Effector memory CD4-positive, alpha-beta T cell (primary cell): ENCODE data around the gene SLC17A4.

Experiments used
- DNase-seq, 3 donors: peaks; one replicate each; pipeline ENCODE4 v3.0.0-alpha.2; 2020
- H3K27ac ChIP-seq: 2 replicates; pipeline ENCODE4 v1.7.0; 2013; ENCODE audit warnings: mild to moderate bottlenecking, low read length, moderate library complexity; ENCODE audit not compliant: insufficient read depth, poor library complexity, severe bottlenecking
- H3K27me3 ChIP-seq: replicated peaks from 2 replicates; pipeline ENCODE4 v1.7.0; 2013; ENCODE audit warnings: mild to moderate bottlenecking, low read length; ENCODE audit not compliant: insufficient read depth, control insufficient read depth, poor library complexity, severe bottlenecking
- H3K36me3 ChIP-seq: 2 replicates; pipeline ENCODE4 v1.7.0; 2013; ENCODE audit warnings: mild to moderate bottlenecking, low read length, moderate library complexity; ENCODE audit not compliant: control insufficient read depth, insufficient read depth
- H3K4me1 ChIP-seq: 2 replicates; pipeline ENCODE4 v1.7.0; 2013; ENCODE audit warnings: low read length, mild to moderate bottlenecking; ENCODE audit not compliant: control insufficient read depth, insufficient read depth, poor library complexity, severe bottlenecking
- H3K4me3 ChIP-seq: 2 replicates; pipeline ENCODE4 v1.7.0; 2013; ENCODE audit warnings: low read length, low read depth, mild to moderate bottlenecking; ENCODE audit not compliant: insufficient read depth, poor library complexity, severe bottlenecking
- H3K9me3 ChIP-seq: 2 replicates; pipeline ENCODE4 v1.7.0; 2013; ENCODE audit warnings: mild to moderate bottlenecking, low read length, moderate library complexity; ENCODE audit not compliant: control insufficient read depth

SLC17A4 gene

DNA sequence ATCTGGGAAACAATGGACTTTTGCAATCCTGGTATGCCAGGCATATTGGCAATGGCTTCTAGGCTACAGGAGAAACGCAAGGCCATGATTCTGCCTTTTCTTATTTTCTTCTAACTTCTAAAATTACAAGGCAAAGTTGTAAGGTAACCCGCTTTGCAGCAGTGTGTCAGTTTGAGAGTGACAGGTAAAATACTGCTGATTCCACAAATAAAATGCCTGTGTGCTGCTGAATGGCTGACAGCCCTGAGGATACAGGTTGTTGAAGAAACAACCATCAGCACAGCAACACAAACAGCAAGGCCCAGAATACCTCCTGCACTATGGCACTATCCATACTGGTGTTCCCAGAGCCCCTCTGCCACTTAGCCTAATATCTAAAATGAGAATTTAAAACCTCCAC is 40.2 kb downstream of the SLC17A4 start:
- no peak for DNase-seq
- no peaks in the 10 kb centered on the region for H3K9me3 ChIP-seq
- no peak overlapping the region for H3K4me3 ChIP-seq
- no peaks in the 10 kb centered on the region for H3K4me1 ChIP-seq
- H3K27me3 ChIP-seq, result no peaks in the 10 kb centered on the region
- H3K36me3 ChIP-seq, result no peaks in the 10 kb centered on the region
- no peak overlapping the region for H3K27ac ChIP-seq

DNA sequence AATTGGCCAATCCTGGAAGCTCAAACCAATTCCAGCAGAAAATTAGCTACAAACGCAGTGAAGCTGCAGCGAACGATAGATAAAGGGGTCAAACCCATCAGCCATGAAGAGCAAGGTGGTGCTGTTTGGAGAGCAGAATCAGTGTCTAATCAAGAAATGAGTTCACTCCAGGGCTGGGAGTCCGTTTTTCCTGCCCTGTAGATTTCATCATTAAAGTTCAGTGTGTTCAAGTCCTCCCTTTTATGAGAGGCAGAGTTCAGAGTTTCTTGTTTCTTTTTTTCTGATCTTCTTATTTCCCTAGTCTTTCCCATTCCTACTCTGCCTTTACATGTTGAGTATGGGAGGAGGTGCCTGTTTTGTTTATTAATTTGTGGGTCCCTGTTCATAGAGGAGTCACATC is 46.9 kb downstream of the SLC17A4 start:
- Histone ChIP-seq H3K9me3 (no peaks in the 10 kb centered on the region), H3K27me3 (no peaks in the 10 kb centered on the region), H3K4me1 (no peaks in the 10 kb centered on the region), H3K27ac (no peak overlapping the region), H3K4me3 (no peak overlapping the region), H3K36me3 (no peaks in the 10 kb centered on the region)
- DNase-seq, result no peak

DNA sequence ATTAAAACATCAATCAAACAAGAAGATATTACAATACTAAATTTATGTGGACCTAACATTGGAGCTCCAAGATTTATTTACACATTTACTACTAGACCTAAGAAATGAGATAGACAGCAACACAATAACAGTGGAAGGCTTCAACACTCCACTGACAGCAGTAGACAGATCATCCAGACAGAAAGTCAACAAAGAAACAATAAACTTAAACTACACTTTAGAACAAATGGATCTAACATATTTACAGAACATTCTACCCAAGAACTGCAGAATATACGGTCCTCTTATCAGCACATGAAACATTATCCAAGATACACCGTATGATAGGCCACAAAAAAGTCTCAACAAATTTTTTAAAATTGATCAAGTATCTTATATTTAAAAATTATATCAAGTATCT is 50.3 kb downstream of the SLC17A4 start:
- Histone ChIP-seq H3K27me3 (no peaks in the 10 kb centered on the region), H3K4me1 (no peaks in the 10 kb centered on the region), H3K4me3 (no peak overlapping the region), H3K9me3 (no peaks in the 10 kb centered on the region), H3K27ac (no peak overlapping the region), H3K36me3 (no peaks in the 10 kb centered on the region)
- DNase-seq, result no peak

DNA sequence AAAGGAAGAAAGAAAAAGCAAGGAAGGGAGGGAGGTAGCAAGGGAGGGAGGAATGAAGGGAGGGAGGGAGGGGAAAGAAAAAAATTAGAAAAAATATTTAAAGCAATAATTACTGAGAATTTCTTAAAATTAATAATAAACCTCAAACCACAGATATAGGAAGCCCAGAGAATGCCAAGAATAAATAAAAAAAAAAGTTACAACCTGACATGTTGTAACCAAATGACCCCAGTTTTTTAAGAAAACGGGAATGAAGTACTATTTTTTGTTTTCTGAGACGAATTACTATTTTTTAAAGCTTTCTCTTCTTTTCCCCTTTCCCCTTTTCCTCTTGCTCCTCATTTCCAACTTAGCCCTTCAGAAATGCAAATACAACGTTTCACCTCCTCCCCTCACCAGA is 60.7 kb downstream of the SLC17A4 start:
- Histone ChIP-seq H3K9me3 (no peaks in the 10 kb centered on the region), H3K27me3 (no peaks in the 10 kb centered on the region), H3K4me3 (no peak overlapping the region), H3K27ac (no peak overlapping the region), H3K4me1 (no peaks in the 10 kb centered on the region), H3K36me3 (no peaks in the 10 kb centered on the region)
- no peak for DNase-seq

GRCh38 chr6:25816252-25816651 is 61.7 kb downstream of the SLC17A4 start:
- no peaks in the 10 kb centered on the region for H3K27me3 ChIP-seq
- H3K9me3 ChIP-seq, result no peaks in the 10 kb centered on the region
- H3K36me3 ChIP-seq, result no peaks in the 10 kb centered on the region
- H3K4me1 ChIP-seq, result no peaks in the 10 kb centered on the region
- H3K27ac ChIP-seq, result no peak overlapping the region
- no peak overlapping the region for H3K4me3 ChIP-seq
- no peak for DNase-seq

GRCh38 chr6:25821341-25821740 is 66.8 kb downstream of the SLC17A4 start:
- Histone ChIP-seq H3K27ac (no peak overlapping the region), H3K4me1 (no peaks in the 10 kb centered on the region), H3K4me3 (no peak overlapping the region), H3K36me3 (no peaks in the 10 kb centered on the region), H3K27me3 (no peaks in the 10 kb centered on the region), H3K9me3 (no peaks in the 10 kb centered on the region)
- no peak for DNase-seq

GRCh38 chr6:25829375-25829774 is 74.8 kb downstream of the SLC17A4 start:
- no peak overlapping the region for H3K4me3 ChIP-seq
- H3K36me3 ChIP-seq, result no peaks in the 10 kb centered on the region
- DNase-seq, result no peak
- no peak overlapping the region for H3K27ac ChIP-seq
- no peaks in the 10 kb centered on the region for H3K27me3 ChIP-seq
- H3K4me1 ChIP-seq, result no peaks in the 10 kb centered on the region
- H3K9me3 ChIP-seq, result no peaks in the 10 kb centered on the region

GRCh38 chr6:25830458-25830857 is 75.9 kb downstream of the SLC17A4 start:
- DNase-seq, result no peak
- Histone ChIP-seq H3K27me3 (no peaks in the 10 kb centered on the region), H3K27ac (no peak overlapping the region)

More at GRCh38 chr6:25830458-25830857, 75.9 kb downstream of the SLC17A4 start:
- no peak overlapping the region for H3K4me3 ChIP-seq
- H3K9me3 ChIP-seq, result no peaks in the 10 kb centered on the region
- no peaks in the 10 kb centered on the region for H3K4me1 ChIP-seq
- no peaks in the 10 kb centered on the region for H3K36me3 ChIP-seq
